HCT116 (cell line): ENCODE data around the gene IGFL3.

Experiments used
- EZH2phosphoT487 ChIP-seq: fragments of 200-600 bp; IDR thresholded peaks from 2 replicates; pipeline ENCODE4 v1.6.1; 2018; ENCODE audit warnings: antibody characterized with exemption, borderline replicate concordance
- TF ChIP-seq, protein P1 (sequence below), 3 experiments: fragments of 200-600 bp in 1 of 3; sonication (generic) in 1 of 3; IDR thresholded peaks in 2 of 3; conservative IDR thresholded peaks in 1 of 3; 2 replicates each; pipeline ENCODE4 v1.5.1; 2012 to 2017; ENCODE audit warnings: low read depth in 2 of 3, low read length in 2 of 3, antibody characterized with exemption in 1 of 3, borderline replicate concordance in 1 of 3, control low read depth in 1 of 3, mild to moderate bottlenecking in 1 of 3, mixed read lengths in 1 of 3, mixed run types in 1 of 3, moderate library complexity in 1 of 3; ENCODE audit not compliant: insufficient read depth in 1 of 3

- TF ChIP-seq, protein P1, sequence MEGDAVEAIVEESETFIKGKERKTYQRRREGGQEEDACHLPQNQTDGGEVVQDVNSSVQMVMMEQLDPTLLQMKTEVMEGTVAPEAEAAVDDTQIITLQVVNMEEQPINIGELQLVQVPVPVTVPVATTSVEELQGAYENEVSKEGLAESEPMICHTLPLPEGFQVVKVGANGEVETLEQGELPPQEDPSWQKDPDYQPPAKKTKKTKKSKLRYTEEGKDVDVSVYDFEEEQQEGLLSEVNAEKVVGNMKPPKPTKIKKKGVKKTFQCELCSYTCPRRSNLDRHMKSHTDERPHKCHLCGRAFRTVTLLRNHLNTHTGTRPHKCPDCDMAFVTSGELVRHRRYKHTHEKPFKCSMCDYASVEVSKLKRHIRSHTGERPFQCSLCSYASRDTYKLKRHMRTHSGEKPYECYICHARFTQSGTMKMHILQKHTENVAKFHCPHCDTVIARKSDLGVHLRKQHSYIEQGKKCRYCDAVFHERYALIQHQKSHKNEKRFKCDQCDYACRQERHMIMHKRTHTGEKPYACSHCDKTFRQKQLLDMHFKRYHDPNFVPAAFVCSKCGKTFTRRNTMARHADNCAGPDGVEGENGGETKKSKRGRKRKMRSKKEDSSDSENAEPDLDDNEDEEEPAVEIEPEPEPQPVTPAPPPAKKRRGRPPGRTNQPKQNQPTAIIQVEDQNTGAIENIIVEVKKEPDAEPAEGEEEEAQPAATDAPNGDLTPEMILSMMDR (IDR thresholded peaks at IDR 0.05 in 2 of 3, conservative IDR thresholded peaks at IDR 0.05 in 1 of 3; ENCODE audit: borderline replicate concordance in 1 of 3, insufficient read depth in 1 of 3, low read depth in 2 of 3, low read length in 2 of 3): no peak
- no peak for TF ChIP-seq EZH2phosphoT487
Measured at GRCh38 chr19:46141421-46141820, 16.9 kb upstream of the IGFL3 start.
